HepG2 (cell line): ENCODE measurements around the gene IPMK. TPM values are rescaled to one million over a fixed set of nuclear protein-coding genes. Genes with fewer than 3 reads are reported as not detected.

Experiments used
- BCLAF1 ChIP-seq: fragments of 450-650 bp; IDR thresholded peaks from 2 replicates; pipeline ENCODE4 v1.6.1; 2017; ENCODE audit warnings: mild to moderate bottlenecking
- CERS6 ChIP-seq: sonication (generic); formaldehyde crosslinking; IDR thresholded peaks from 2 replicates; pipeline ENCODE4 v1.5.0; 2020; ENCODE audit warnings: missing genetic modification reagents
- KLF9 ChIP-seq: IDR thresholded peaks from 2 replicates; pipeline ENCODE4 v1.6.1; 2016; ENCODE audit warnings: low read depth
- MIER3 ChIP-seq: IDR thresholded peaks from 2 replicates; pipeline ENCODE4 v1.6.1; 2016; ENCODE audit warnings: missing compliant biosample characterization, borderline replicate concordance
- MXD1 ChIP-seq: sonication (generic); formaldehyde crosslinking; IDR thresholded peaks from 2 replicates; pipeline ENCODE4 v1.4.0; 2020; ENCODE audit warnings: mild to moderate bottlenecking, missing genetic modification reagents
- NFIC ChIP-seq: IDR thresholded peaks from 2 replicates; pipeline ENCODE4 v1.6.1; 2012; ENCODE audit warnings: mild to moderate bottlenecking, low read length, inconsistent platforms
- SNAI1 ChIP-seq: sonication (generic); formaldehyde crosslinking; IDR thresholded peaks from 2 replicates; pipeline ENCODE4 v1.5.0; 2020; ENCODE audit warnings: mild to moderate bottlenecking, missing genetic modification reagents, borderline replicate concordance
- TFDP1 ChIP-seq: IDR thresholded peaks from 2 replicates; pipeline ENCODE4 v1.6.1; 2016; ENCODE audit warnings: missing compliant biosample characterization, missing genetic modification reagents, borderline replicate concordance
- THAP11 ChIP-seq: IDR thresholded peaks from 2 replicates; pipeline ENCODE4 v1.6.1; 2016; ENCODE audit warnings: missing biosample characterization, missing genetic modification reagents
- UBTF ChIP-seq: sonication (generic); formaldehyde crosslinking; IDR thresholded peaks from 2 replicates; pipeline ENCODE4 v1.4.0; 2020; ENCODE audit warnings: mild to moderate bottlenecking, missing genetic modification reagents
- ZBTB39 ChIP-seq: sonication (generic); formaldehyde crosslinking; IDR thresholded peaks from 2 replicates; pipeline ENCODE4 v1.5.0; 2020; ENCODE audit warnings: missing genetic modification reagents
- ZFP37 ChIP-seq: sonication (generic); formaldehyde crosslinking; IDR thresholded peaks from 2 replicates; pipeline ENCODE4 v1.4.0; 2020; ENCODE audit warnings: missing genetic modification reagents, borderline replicate concordance
- ZNF180 ChIP-seq: sonication (generic); formaldehyde crosslinking; IDR thresholded peaks from 2 replicates; pipeline ENCODE4 v1.4.0; 2020; ENCODE audit warnings: low read depth, missing genetic modification reagents, borderline replicate concordance
- ZNF230 ChIP-seq: sonication (generic); formaldehyde crosslinking; IDR thresholded peaks from 2 replicates; pipeline ENCODE4 v1.4.0; 2020; ENCODE audit warnings: mild to moderate bottlenecking, missing genetic modification reagents
- ZNF326 ChIP-seq: sonication (generic); formaldehyde crosslinking; IDR thresholded peaks from 2 replicates; pipeline ENCODE4 v1.4.0; 2020; ENCODE audit warnings: missing genetic modification reagents, borderline replicate concordance
- ZNF44 ChIP-seq: sonication (generic); formaldehyde crosslinking; IDR thresholded peaks from 2 replicates; pipeline ENCODE4 v1.5.1; 2020; ENCODE audit warnings: mild to moderate bottlenecking, missing genetic modification reagents
- ZNF598 ChIP-seq: sonication (generic); formaldehyde crosslinking; IDR thresholded peaks from 2 replicates; pipeline ENCODE4 v1.5.1; 2020; ENCODE audit warnings: mild to moderate bottlenecking, missing genetic modification reagents, borderline replicate concordance
- ZSCAN9 ChIP-seq: IDR thresholded peaks from 2 replicates; pipeline ENCODE4 v1.6.1; 2016; ENCODE audit warnings: borderline replicate concordance
- polyA plus RNA-seq, 8 experiments: library from polyadenylated mRNA; depleted of rRNA in 3 of 8; stranded (reverse) in 7 of 8; unstranded in 1 of 8; fragments of >200 nt; fragmentation: Illumina TruSeq in 4 of 8; extraction: Trizol in 4 of 8; gene quantifications; 2 replicates each; pipeline versions ENCODE4 v1.2.1 to v1.2.3, GENCODE V29; 2011 to 2016; ENCODE audit warnings: low read depth in 4 of 8, missing spikeins in 1 of 8, mixed read lengths in 1 of 8; ENCODE audit not compliant: insufficient read depth in 1 of 8
- total RNA-seq, 5 experiments: library from RNA; depleted of rRNA; stranded (reverse); fragments of >200 nt; fragmentation: Illumina TruSeq; extraction: Trizol; gene quantifications; 2 replicates each; pipeline ENCODE4 v1.2.3, GENCODE V29; 2016; ENCODE audit warnings: low read depth in 1 of 5

IPMK gene
- total and polyA plus RNA-seq, 2 of the 13 experiments (the other 11 are each of a cell fraction or from before 2014, with no cell fraction given) = 2.7 to 3.9 TPM

- TF ChIP-seq ZBTB39 (CRISPR knock-in tag) = peak; percentile 94
- TF ChIP-seq TFDP1 (CRISPR knock-in tag) = peak; percentile 93; the same call in 1 of the 2 replicates
- no peak; the same call in none of the 2 replicates for TF ChIP-seq ZFP37
- TF ChIP-seq THAP11 = peak; percentile 82
- 0 out of 2 replicates have a peak, but pooled peaks have one; percentile 11 for TF ChIP-seq MIER3 (CRISPR knock-in tag)
- no peak for TF ChIP-seq NFIC
- peak; percentile 94 for TF ChIP-seq ZSCAN9
- peak; percentile 94 for TF ChIP-seq UBTF
- peak; percentile 74; the same call in 1 of the 2 replicates for TF ChIP-seq KLF9 (CRISPR knock-in tag)
- peak; percentile 88; the same call in 1 of the 2 replicates for TF ChIP-seq ZNF598
- TF ChIP-seq BCLAF1 = no peak
- no peak for TF ChIP-seq ZNF326
- peak; percentile 95 for TF ChIP-seq ZNF230 (CRISPR knock-in tag)
- TF ChIP-seq MXD1 = peak; percentile 97
- peak; percentile 90; the same call in 1 of the 2 replicates for TF ChIP-seq CERS6 (CRISPR knock-in tag)
- no peak for TF ChIP-seq ZNF180 (CRISPR knock-in tag)
- peak; percentile 80; the same call in 1 of the 2 replicates for TF ChIP-seq SNAI1 (CRISPR knock-in tag)
- peak; percentile 38; the same call in 1 of the 2 replicates for TF ChIP-seq ZNF44 (CRISPR knock-in tag)
Measured at GRCh38 chr10:58268946-58269781, 1.5 kb upstream of the IPMK start, which contains the start of gene CISD1 (continued).
